HG02763 (cell line): Measurements from ENCODE around the gene DEGS2.

Experiments
- ATAC-seq: cut with Tn5 transposase; IDR thresholded peaks from one replicate; pipeline ENCODE4 v1.9.1; 2021; ENCODE audit warnings: mild to moderate bottlenecking, moderate library complexity; ENCODE audit not compliant: unreplicated experiment

The DEGS2 gene

DNA sequence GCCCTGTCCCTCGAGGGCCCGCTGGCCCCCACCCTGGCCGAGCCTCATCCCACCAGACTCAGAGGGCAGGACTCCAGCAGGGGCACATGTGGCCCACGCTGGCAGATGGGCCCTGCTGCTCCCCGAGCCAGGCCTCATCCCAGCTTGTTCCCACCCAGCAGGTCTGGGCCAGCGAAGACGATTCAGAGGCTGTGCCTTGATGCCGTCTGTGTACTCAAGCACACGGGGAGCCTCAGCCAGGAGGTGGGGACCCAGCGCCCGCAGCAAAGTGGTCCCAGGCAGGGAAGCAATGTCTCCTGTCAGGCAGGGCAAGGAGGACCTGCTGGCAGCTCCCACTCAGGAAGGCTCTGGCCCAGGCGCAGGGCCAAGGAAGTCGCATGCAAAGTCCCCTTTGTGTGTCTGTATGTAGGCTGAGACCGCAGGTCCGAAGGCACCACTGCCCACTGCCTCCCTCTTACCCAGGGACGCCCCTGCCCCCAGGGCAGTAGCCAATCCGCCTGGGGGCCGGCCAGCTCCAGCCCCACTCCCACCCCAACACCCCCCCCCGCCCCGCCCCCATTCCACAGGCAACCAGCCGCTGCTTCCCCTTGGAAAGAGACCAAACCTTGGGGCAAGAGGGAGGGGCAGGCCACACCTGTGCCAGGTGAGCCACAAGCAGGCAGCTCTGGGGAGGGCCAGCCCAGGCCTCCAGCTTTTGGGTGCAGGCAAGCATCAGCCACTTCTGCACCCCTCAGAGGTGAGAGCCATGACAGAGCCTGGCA is 9.4 kb downstream of the DEGS2 start:
- ATAC-seq: no peak

DNA sequence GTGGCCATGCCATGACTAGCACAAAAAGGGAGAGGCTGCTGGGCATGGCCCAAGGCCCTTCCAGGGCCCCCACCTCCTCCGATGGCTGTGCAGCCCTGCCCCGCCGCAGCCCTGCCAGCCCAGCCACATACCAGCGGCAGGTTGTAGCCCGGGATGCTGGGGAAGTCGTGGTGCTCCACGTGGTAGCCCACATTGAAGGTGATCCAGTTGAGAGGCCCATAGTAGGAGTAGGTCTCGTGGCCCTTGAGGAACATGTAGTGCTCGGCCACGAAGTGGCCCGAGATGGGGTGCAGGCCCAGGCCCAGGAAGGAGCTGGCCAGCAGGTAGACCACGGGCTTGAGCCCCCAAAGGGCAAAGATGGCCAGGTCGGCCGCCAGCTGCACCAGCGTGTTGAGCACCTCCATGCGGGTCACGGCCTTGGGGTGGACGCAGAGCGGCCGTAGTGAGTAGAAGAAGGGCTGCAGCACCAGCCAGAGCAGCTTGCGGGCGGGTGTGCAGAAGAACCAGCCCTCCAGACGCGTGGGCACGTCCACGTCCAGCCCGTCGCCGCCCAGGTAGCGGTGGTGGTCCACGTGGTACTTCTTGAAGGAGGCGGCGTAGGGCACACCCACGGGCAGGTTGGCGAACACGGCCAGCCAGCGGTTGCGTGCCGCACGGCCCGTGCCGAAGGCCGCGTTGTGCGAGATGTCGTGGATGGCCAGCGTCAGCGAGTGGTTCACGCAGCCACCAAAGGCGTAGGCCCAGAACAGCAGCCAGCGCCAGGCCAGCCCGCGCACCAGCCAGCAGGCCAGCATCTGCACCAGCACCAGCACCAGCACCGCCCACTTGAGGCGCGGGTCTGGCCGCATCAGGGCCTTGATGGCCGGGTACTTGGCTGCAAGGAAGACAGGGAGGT is 10.4 kb downstream of the DEGS2 start:
- no peak for ATAC-seq

DNA sequence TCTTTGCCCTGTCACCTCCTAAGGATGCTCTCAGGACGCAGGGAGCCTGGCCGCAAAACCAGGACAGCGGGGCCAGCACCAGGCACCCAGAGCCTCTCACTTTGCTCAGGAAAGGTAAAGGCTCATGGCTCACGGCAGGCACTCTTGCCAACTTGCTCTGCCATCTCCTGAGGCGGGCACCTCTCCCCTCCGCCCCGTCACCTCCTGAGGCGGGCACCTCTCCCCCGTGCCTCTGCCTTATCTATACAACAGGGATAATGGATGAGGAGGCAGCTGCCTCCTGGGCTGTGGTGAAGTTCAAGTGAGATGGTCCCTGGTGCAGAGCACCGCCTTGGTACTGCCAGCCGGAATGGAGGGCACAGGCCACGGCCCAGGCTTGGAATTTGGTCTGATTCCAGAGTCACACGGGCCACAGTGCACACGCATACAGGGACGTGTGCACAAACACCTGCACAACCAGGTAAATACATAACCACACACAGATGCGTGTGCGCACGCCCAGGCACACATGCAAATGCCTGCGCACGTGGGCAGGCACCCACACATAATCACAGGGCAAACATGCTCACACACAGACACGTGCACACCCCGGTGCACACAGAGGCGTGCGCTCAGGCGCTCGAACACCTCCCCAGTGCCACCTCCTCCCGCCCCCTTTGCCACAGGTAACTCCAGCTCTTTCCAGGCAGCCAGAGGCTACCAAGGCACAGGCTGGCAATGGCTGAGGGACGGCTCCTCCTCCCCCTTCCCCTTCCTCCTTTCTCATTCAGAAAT is 11.6 kb downstream of the DEGS2 start:
- no peak for ATAC-seq

DNA sequence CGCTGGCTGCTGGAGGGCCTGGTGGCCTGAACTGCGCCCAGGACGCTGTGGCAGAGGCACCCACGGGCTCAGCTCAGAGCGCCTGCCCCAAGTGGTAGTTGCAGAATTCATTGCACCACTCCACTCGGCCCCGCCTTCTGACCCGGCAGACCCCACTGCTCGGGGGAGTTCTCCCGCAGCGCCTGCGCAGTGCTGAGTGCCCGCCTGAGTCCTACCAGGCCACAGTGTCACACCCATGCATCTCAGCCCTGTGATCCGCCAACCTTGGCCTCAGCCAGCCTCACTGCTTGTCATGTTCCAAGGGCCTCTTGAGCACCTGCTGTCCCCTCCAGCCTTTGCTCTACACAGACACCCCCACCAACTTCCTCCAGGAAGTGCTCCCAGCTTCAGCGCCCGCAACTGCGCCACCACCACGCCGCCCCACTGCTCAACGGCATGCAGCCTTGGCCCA is 12.2 kb downstream of the DEGS2 start:
- no peak for ATAC-seq

DNA sequence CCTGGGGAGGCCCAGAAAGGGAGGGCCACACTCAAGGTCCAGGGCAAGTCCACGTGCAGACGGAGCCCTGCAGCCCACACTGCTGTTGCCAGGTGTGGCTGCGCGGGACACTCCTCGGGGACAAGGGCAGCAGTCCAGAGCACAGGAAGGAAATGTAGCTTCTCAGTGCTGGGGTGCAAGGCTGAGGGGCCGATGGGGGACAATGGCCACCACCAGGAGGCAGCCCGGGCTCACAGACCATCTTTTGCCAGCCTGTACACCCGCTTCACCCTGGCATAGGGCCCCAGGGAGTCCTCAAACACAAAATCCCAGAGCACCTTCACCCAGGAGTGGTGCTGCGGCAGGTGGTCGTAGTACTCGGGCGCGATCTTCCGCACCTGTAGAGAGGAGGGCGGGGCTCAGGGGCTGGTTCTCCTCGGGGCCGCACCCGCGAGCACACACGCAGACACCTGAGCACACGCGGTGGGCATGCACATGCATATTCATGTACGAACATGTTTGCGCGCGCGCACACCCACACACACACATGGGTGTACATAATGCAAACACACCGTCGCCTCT is 12.8 kb downstream of the DEGS2 start:
- ATAC-seq: no peak

DNA sequence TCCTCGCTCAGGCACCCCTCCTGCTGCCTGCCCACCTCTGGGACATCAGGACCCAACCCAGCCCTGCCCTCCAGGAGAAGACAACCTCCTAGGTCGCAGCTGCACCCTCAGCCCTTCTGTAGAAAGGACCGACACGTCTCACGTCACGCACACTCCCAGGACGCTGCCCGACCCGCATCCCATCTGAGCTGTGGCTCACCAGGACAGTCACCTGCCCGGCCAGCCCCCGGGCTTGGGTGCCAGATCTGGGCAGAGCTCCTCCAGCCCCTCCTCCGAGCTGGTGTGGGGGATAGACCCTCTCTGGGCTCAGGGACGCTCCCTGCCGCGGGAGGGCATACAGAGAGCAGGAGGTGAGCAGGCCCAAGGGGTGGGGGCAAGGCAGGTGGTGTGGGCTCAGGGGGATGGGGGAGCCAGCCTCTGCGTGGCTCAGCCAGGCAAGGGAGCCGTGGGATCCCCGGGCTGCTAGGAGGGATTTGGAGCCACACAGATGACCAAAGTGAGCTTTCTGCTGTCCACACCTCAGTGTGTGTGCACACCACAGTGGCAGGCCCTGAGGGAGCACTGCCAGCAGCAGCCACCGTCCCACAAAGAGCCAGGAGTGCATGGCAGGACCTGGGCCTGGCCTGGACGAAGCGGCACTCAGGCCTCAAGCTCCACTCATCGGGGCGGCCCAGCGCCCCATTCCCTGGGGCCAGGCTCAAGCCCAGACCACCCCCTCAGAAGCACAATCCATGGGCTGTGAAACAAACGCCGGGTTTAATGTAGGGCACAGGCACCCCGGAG is 13.6 kb downstream of the DEGS2 start:
- ATAC-seq: no peak

DNA sequence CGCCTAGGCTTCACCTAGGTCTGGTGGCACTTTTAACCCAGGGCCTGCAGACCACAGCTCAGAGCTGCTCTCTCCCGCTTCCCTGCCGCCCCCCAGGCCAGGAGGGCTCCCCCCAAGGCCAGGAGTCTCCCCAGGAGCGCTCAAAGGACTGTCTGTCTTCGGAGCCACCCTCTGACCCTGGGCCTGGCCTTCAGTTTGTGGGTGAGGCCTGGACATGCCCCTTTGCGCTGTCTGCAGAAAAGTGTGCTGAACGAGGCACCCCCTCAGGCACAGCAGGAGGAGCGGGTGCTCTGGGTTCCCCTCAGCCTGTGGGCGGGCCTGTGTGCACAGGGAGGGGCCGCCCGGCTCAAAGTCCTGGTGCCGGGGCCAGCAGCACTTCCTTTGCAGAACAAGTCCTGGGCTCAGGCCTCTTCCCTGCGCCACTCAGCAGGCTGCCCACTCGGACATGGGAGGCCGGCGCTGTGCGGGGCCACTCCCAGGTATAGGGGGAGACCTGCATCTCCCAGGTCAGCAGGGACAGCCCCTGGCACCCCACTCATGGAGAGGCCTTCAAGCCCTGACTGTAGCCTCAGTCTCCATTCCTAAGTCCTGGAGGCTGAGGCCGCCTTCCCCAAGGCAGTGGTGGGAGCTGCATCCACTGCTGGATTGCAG is 14.3 kb downstream of the DEGS2 start:
- ATAC-seq: no peak

DNA sequence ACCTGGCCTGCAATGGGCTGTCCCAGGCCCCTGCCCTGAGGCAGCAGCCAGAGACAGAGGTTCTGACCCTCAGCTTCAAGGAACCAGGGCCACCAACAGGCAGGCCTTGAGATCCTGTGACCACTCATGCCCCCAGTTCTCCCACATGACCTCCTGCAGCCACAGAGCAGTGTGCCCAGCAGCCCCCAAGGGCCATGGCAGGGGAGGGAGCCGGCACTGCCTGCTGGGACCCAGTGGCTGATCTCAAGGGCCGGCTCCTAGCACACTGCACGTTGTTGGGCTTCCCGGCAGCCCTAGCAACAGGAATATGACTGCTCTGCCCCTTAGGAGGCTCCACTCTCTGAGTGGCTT is 14.8 kb downstream of the DEGS2 start:
- ATAC-seq: no peak

DNA sequence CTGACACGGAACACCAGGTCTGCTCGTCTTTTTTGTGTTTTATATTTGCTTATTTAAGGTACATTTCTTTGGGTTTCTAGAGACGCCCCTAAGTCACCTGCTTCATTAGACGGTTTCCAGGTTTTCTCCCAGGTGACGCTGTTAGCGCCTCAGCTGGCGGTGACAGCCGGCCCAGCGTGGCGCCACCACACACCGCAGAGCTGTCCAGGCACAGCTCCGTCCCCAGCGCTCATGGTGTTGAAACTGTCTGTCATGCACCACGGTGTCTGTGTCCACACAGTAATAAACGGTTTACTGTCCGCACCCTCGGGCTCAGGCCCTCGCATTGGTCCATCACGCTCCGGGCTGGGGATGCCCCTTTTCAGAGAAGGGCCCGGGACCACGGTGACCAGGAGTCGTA is 15.5 kb downstream of the DEGS2 start:
- ATAC-seq: no peak

DNA sequence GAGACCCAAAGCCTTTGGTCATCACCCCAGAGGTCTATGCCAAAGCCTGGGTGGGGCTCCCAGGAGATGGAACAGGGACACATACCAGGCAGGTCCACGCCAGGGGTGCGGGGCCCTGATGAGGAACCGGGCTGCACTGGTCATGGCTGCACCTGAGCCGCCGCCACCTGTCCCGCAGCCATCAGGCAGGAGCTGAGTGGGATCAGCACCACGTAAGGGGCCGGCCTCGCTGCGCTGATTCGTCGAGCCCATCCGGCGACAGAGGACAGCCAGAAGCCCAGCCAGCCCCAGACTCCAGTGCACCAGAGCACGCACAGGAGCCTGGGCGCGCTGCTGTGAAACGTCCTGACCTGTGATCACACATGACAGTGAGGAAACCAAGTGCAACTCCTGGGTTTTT is 15.9 kb downstream of the DEGS2 start:
- no peak for ATAC-seq

DNA sequence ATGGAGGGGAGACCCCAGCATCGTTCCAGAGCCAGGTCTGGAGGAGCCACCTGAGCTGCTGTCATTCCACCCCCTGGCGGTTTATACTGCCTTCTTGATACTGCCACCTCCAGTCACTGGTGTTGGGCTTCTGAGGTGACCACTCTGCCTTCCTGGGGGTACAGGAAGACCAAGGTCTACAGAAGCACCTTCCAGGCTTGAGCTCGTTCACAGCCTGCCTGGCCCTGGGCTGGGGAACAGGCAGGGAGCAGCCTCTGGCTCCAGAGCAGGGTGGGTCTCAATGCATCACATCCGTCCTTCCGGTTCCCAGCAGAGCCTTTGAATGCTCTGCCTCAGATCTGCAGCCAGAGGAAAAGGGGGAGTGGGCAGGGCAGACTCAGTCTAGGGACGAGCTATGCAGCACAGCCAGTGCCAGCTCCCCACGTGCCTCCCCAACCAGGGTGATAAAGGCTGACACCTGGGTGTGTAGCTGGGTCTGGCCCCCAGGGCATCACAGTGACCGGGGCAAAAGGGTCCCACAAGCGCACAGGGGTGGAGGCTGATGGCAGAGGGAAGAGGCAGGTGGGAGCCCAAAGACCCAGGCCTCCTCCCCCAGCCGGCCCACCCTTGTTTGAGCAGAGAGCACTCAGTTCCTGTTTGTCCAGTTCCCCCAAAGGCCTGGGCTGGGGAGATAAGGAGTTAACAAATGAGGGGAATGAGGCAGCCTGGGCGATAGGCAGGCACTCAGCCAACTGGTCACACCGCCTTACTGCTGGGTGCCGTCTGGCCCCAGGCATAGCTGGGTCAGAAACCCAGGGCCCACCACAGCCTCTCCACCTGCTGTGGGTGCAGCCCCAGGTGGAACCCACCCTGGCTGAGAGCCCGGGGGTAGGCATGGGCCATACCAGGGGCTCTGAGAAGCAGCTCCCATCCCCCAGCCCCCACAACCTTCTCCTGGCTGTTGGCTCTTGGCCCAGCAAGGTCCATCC is 17.1 kb downstream of the DEGS2 start:
- no peak for ATAC-seq

DNA sequence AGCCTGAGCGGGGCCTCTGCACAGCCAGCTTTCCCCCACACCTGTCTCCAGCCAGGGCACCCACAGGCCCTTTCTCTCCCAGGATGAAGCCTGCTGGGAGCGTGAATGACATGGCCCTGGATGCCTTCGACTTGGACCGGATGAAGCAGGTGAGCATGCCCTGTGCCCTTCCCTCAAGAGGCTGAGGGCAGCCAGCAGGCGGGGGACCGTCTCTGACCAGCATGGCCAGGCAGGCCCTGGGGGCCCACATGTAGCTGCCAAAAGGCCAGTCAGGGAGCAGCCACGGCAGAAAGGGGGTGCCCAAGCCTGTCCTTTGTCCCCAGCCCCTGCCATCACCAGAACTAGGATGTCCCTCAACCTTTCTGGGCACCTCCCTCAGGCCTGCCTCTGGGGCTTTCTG is 18.3 kb downstream of the DEGS2 start:
- ATAC-seq: no peak

DNA sequence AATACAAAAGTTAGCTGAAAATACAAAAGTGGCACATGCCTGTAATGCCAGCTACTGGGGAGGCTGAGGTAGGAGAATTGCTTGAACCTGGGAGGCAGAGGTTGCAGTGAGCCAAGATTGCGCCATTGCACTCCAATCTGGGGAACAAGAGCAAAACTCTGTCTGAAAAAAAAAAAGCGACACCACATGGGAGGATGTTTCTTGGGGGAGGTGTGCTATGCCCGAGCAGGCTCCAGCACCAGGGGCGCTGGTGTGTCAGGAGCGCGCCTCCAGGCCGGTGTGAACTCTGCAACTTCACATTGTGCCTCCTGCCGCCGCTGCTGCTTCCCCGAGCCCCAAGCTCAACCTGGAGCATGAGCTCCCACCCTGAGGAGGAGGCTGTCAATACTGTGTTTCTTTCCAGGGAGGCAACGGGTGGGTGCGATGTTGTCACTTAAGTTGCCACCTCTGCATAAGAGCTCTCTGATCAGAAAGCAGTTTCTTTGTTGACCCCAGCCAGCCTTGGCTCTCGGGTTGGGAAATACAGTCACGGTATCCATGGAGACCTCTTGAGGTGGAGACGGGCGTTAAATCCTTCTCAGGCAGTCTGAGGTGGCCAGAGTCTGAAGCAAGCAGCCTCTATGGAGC is 18.9 kb downstream of the DEGS2 start:
- ATAC-seq: no peak

DNA sequence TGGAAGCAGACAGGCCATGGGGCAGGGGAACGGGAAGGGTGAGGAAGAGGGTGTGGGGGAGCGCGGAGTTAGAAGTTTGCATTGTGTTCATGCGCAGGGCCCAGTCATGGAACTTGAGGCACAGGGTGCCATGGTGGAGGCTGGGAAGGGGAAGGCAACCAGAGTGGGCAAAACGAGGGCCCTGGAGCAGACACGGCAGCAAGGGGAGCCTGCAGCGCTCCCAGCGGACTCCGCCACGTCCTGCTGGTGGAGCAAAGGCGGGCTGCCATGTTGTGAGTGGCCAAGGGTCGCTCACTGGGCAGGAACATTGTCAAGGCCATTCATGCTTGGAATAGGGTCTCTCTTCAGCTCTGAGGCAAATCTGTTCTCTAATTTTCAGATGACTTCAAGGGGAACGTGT is 20.5 kb downstream of the DEGS2 start:
- ATAC-seq: no peak

DNA sequence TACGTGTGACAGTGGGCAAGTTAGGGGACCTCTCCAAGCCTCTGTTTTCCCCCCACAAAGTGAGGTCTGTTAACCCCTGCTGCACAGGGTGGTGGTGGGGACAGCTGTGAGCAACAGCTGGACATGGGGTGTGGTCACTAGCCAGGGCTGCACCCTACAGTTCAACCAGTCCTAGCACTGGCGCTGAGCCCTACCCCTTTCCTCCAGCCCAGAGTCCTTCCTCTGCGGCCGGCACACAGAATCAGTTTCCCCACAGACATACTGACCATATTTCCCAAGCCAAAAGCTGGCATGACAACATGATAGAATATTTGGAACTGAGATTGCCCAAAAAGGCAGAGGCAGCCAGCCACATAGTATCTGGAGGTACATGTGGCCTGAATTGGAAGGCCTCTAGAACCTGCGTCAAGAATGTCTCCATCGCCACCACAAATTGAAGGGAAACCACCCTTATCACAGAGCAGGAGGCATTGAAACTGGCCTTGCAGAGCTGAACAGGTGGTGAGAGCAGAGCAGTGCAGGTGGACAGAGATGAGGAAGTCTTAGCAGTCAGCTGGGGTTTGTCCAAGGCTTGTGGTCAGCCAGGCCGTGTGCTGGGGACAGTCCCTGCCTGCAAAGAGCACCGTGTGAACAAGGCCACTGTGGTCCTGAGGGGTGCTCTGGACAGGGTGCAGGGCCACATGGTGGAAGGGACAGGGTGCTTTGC is 21.2 kb downstream of the DEGS2 start:
- no peak for ATAC-seq

DNA sequence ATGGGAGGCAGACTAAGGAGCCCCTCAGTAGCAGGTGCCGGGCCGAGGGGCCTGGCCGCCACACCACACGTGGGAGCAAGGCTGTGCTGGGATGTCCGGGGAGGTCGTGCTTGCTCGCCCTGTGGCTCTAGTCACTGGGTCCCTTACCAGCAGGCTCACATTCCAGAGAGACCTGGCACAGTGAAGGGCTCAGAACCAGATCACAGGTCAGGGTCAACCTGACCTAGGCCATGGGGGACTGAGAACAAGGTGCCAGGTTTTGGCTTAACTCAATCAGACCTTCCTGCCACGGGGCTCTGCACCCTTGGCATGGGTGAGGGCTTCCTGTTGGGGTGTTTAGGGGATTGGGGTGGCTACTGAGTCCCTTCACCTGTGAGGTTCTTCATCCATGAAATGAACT is 22.3 kb downstream of the DEGS2 start:
- ATAC-seq: no peak

DNA sequence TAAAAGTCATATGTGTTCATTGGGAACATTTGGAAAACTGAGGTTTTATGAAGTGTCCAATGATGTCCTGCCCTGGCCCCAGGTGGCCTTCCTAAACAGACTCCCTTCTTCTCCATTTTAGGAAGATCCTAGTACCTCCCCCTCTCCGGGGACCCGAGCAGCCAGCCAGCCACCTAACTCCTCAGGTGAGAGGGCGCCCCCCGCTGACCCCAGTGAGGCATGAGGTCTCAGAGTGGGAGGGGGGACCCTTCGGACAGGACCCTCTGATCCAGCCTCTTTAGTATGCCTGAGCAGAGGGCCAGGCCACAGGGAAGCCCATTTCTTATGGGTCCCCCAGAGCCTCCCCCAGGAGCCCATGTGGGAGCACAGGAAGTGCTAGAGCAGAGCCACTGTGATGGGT is 23.7 kb downstream of the DEGS2 start:
- ATAC-seq: no peak

DNA sequence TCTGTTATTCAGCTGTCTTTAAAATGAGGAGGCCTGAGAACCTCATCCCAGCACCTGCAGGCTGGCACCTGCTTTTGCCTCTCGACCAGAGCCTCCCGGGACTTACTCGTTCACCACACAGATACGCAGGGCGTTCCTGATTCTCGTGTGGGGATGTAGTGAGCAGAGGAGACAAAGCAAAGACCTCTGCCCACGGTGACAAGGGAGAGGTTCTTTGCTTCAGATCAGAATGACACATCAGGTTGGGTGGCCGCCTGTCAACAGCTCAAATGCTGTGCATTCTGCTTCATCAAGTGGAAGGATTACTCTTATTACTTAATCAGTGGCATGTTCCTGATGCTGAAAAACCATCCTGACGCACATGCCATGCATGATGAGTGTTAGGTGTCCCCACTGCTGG is 24.4 kb downstream of the DEGS2 start:
- no peak for ATAC-seq
